H1 (cell line): ENCODE results near the gene UXT. TPM values are rescaled to one million over a fixed set of nuclear protein-coding genes. Genes with fewer than 3 reads are reported as not detected.

Source experiments
- CTCF ChIA-PET: fragments of 300-600 bp; sonication (Branson Sonifier 250); formaldehyde crosslinking; loops from one replicate; lab custom pipeline; 2021; ENCODE audit not compliant: partially characterized antibody; lab: Charles Lee
- POLR2A ChIA-PET: fragments of 300-600 bp; sonication (Branson Sonifier 250); formaldehyde crosslinking; loops from one replicate; lab custom pipeline; 2021; ENCODE audit warnings: inconsistent platforms; ENCODE audit not compliant: partially characterized antibody; lab: Charles Lee
- DNase-seq, 2 experiments: peaks; one replicate each; pipeline versions ENCODE4 v3.0.0 to v3.0.0-alpha.2; 2010 to 2022; ENCODE audit warnings: low spot score in 2 of 2, low read depth in 1 of 2, mixed read lengths in 1 of 2
- FAIRE-seq: peaks from 2 replicates; lab custom pipeline; 2011; peaks lifted over from hg19 to GRCh38; lab: Jason Lieb, UNC
- H2AFZ ChIP-seq: 2 replicates; pipeline ENCODE4 v1.8.1; 2012; ENCODE audit warnings: low read length, inconsistent platforms
- H2AK5ac ChIP-seq: 2 replicates; pipeline ENCODE4 v1.6.1; 2013; ENCODE audit warnings: low read depth, low read length
- H2BK120ac ChIP-seq: replicated peaks from 2 replicates; pipeline ENCODE3; 2013; ENCODE audit warnings: low read depth, low read length, inconsistent platforms
- H2BK12ac ChIP-seq: 2 replicates; pipeline ENCODE4 v1.6.1; 2013; ENCODE audit warnings: low read depth, low read length
- H2BK15ac ChIP-seq: 2 replicates; pipeline ENCODE4 v1.6.1; 2013; ENCODE audit warnings: low read length
- H2BK20ac ChIP-seq: 2 replicates; pipeline ENCODE4 v1.6.1; 2013; ENCODE audit warnings: low read length
- H2BK5ac ChIP-seq: 2 replicates; pipeline ENCODE4 v1.6.1; 2013; ENCODE audit warnings: low read depth, low read length
- H3K14ac ChIP-seq: 2 replicates; pipeline ENCODE4 v1.6.1; 2013; ENCODE audit warnings: inconsistent platforms; ENCODE audit not compliant: insufficient read length
- H3K18ac ChIP-seq: 2 replicates; pipeline ENCODE4 v1.6.1; 2013; ENCODE audit warnings: low read length; ENCODE audit errors: extremely low read depth
- H3K23ac ChIP-seq: 2 replicates; pipeline ENCODE4 v1.6.1; 2013; ENCODE audit warnings: inconsistent platforms; ENCODE audit not compliant: insufficient read length
- H3K23me2 ChIP-seq: 2 replicates; pipeline ENCODE4 v1.6.1; 2013; ENCODE audit warnings: low read depth, low read length
- H3K27ac ChIP-seq: 2 replicates; pipeline ENCODE4 v1.6.1; 2011; ENCODE audit warnings: low read depth, low read length, inconsistent platforms
- H3K27me3 ChIP-seq, 4 experiments: replicated peaks in 1 of 4; 1 replicate in 1 of 4; 2 replicates in 3 of 4; pipeline versions ENCODE4 v1.6.1 to v1.8.1; 2011 to 2013; ENCODE audit warnings: low read length in 3 of 4, mild to moderate bottlenecking in 3 of 4, inconsistent platforms in 2 of 4, mixed read lengths in 2 of 4, moderate library complexity in 1 of 4; ENCODE audit not compliant: control insufficient read depth in 3 of 4, insufficient read depth in 3 of 4; ENCODE audit errors: extremely low read depth in 1 of 4
- H3K36me3 ChIP-seq, 4 experiments: 2 replicates each; pipeline versions ENCODE4 v1.6.1 to v1.8.1; 2011 to 2013; ENCODE audit warnings: mild to moderate bottlenecking in 4 of 4, low read length in 3 of 4, moderate library complexity in 2 of 4, control low read depth in 1 of 4, inconsistent platforms in 1 of 4; ENCODE audit not compliant: insufficient read depth in 4 of 4, control insufficient read depth in 2 of 4
- H3K4ac ChIP-seq: replicated peaks from 2 replicates; pipeline ENCODE3; 2013; ENCODE audit warnings: low read length, low read depth, mixed read lengths, inconsistent platforms; ENCODE audit not compliant: insufficient read length
- H3K4me1 ChIP-seq, 4 experiments: replicated peaks in 1 of 4; 1 replicate in 1 of 4; 2 replicates in 3 of 4; pipeline versions ENCODE4 v1.6.1 to v1.8.1; 2011 to 2013; ENCODE audit warnings: low read length in 3 of 4, inconsistent platforms in 2 of 4, mixed read lengths in 1 of 4; ENCODE audit not compliant: insufficient read depth in 4 of 4, control insufficient read depth in 3 of 4
- H3K4me2 ChIP-seq, 2 experiments: 2 replicates each; pipeline versions ENCODE4 v1.6.1 to v1.8.1; 2011 to 2013; ENCODE audit warnings: low read depth in 2 of 2, low read length in 2 of 2, control low read depth in 1 of 2, inconsistent platforms in 1 of 2, mild to moderate bottlenecking in 1 of 2; ENCODE audit not compliant: insufficient read depth in 1 of 2
- H3K4me3 ChIP-seq, 4 experiments: fragments of 200-600, 300-600 bp in 1 of 4; sonication (generic), shearing (Covaris generic), sonication (Bioruptor Twin) in 1 of 4; 2 replicates each; pipeline versions ENCODE4 v1.5.1 to v1.8.1; 2011 to 2016; ENCODE audit warnings: low read length in 4 of 4, low read depth in 3 of 4, control low read depth in 2 of 4, inconsistent platforms in 2 of 4, mild to moderate bottlenecking in 2 of 4, mixed read lengths in 1 of 4, moderate library complexity in 1 of 4; ENCODE audit not compliant: insufficient read depth in 2 of 4; ENCODE audit errors: extremely low read depth in 1 of 4
- H3K56ac ChIP-seq: replicated peaks from 2 replicates; pipeline ENCODE3; 2013; ENCODE audit warnings: low read depth, mild to moderate bottlenecking, mixed read lengths, low read length, inconsistent platforms; ENCODE audit not compliant: insufficient read length
- H3K79me1 ChIP-seq: 2 replicates; pipeline ENCODE4 v1.6.1; 2013; ENCODE audit warnings: low read depth, low read length, control low read depth
- H3K79me2 ChIP-seq, 2 experiments: 2 replicates each; pipeline versions ENCODE4 v1.6.1 to v1.8.1; 2012 to 2013; ENCODE audit warnings: low read length in 2 of 2, mild to moderate bottlenecking in 2 of 2, inconsistent platforms in 1 of 2; ENCODE audit not compliant: insufficient read depth in 2 of 2, control insufficient read depth in 1 of 2
- H3K9ac ChIP-seq, 4 experiments: replicated peaks in 1 of 4; 1 replicate in 1 of 4; 2 replicates in 3 of 4; pipeline versions ENCODE4 v1.6.1 to v1.8.1; 2011 to 2013; ENCODE audit warnings: low read depth in 3 of 4, low read length in 3 of 4, control low read depth in 2 of 4, mild to moderate bottlenecking in 2 of 4, moderate library complexity in 2 of 4, inconsistent platforms in 1 of 4; ENCODE audit errors: extremely low read depth in 1 of 4
- H3K9me3 ChIP-seq, 2 experiments: 2 replicates each; pipeline versions ENCODE4 v1.6.1 to v1.8.1; 2012 to 2013; ENCODE audit warnings: mild to moderate bottlenecking in 2 of 2, moderate library complexity in 2 of 2, control low read depth in 1 of 2, inconsistent platforms in 1 of 2, low read depth in 1 of 2, low read length in 1 of 2, mixed read lengths in 1 of 2; ENCODE audit not compliant: insufficient read depth in 2 of 2
- H4K20me1 ChIP-seq, 2 experiments: replicated peaks in 1 of 2; 2 replicates each; pipeline versions ENCODE3 to v1.8.1; 2011 to 2013; ENCODE audit warnings: inconsistent platforms in 2 of 2, low read length in 2 of 2, mild to moderate bottlenecking in 1 of 2; ENCODE audit not compliant: insufficient read depth in 2 of 2, control insufficient read depth in 1 of 2
- H4K5ac ChIP-seq: 2 replicates; pipeline ENCODE4 v1.6.1; 2013; ENCODE audit warnings: low read length, low read depth, mixed read lengths, inconsistent platforms; ENCODE audit not compliant: insufficient read length
- H4K8ac ChIP-seq: 2 replicates; pipeline ENCODE4 v1.8.0; 2013; ENCODE audit warnings: mild to moderate bottlenecking, moderate library complexity, low read length, inconsistent platforms; ENCODE audit not compliant: insufficient read depth; ENCODE audit errors: extremely low read depth
- H4K91ac ChIP-seq: replicated peaks from 2 replicates; pipeline ENCODE3; 2013; ENCODE audit warnings: low read length, mixed read lengths, inconsistent platforms; ENCODE audit not compliant: insufficient read length
- ATF2 ChIP-seq: IDR thresholded peaks from 2 replicates; pipeline ENCODE4 v1.6.1; 2012; ENCODE audit warnings: low read length, inconsistent platforms
- ATF3 ChIP-seq: IDR thresholded peaks from 2 replicates; pipeline ENCODE4 v1.6.1; 2011; ENCODE audit warnings: low read depth, mild to moderate bottlenecking, low read length; ENCODE audit not compliant: insufficient read depth
- CBX5 ChIP-seq: fragments of 300-800, 300-1000 bp; sonication (generic); IDR thresholded peaks from 2 replicates; pipeline ENCODE4 v1.7.1; 2016; ENCODE audit warnings: antibody characterized with exemption, low read length, low read depth
- CEBPB ChIP-seq: IDR thresholded peaks from 2 replicates; pipeline ENCODE4 v1.6.1; 2012; ENCODE audit warnings: low read depth, low read length
- POLR2A ChIP-seq, 2 experiments: IDR thresholded peaks; 1 replicate in 1 of 2; 2 replicates in 1 of 2; pipeline ENCODE4 v1.6.1; 2011; ENCODE audit warnings: low read depth in 2 of 2, low read length in 2 of 2, mild to moderate bottlenecking in 2 of 2; ENCODE audit errors: control extremely low read depth in 1 of 2
- POU5F1 ChIP-seq: IDR thresholded peaks from 2 replicates; pipeline ENCODE4 v1.6.1; 2011; ENCODE audit warnings: low read depth, mild to moderate bottlenecking, low read length, moderate library complexity
- RBBP5 ChIP-seq: IDR thresholded peaks from 2 replicates; pipeline ENCODE4 v1.7.1; 2012; ENCODE audit warnings: low read depth, mild to moderate bottlenecking, inconsistent platforms, low read length, moderate library complexity, borderline replicate concordance
- RXRA ChIP-seq: IDR thresholded peaks from 2 replicates; pipeline ENCODE4 v1.6.1; 2011; ENCODE audit warnings: low read depth, mild to moderate bottlenecking, low read length, moderate library complexity; ENCODE audit not compliant: insufficient read depth
- SAP30 ChIP-seq: fragments of 300-600 bp; sonication (generic); IDR thresholded peaks from 2 replicates; pipeline ENCODE4 v1.7.1; 2012; ENCODE audit warnings: low read length, moderate library complexity, mild to moderate bottlenecking, inconsistent platforms; ENCODE audit not compliant: insufficient read depth, insufficient replicate concordance
- SP1 ChIP-seq: IDR thresholded peaks from 2 replicates; pipeline ENCODE4 v1.6.1; 2011; ENCODE audit warnings: low read depth, low read length
- SUZ12 ChIP-seq: fragments of 200-600 bp; sonication (generic); IDR thresholded peaks from 2 replicates; pipeline ENCODE4 v1.6.1; 2012; ENCODE audit warnings: mild to moderate bottlenecking, inconsistent platforms, low read length, moderate library complexity, mixed read lengths
- WGBS, 2 experiments: shearing (Covaris generic) in 1 of 2; methylation state at CpG; one replicate each; pipeline versions ENCODE4 v1.1.6 to v1.1.7; 2013 to 2015; ENCODE audit warnings: low lambda C conversion rate in 2 of 2, mixed read lengths in 2 of 2, inconsistent platforms in 1 of 2, low coverage in 1 of 2, missing lambda C conversion rate in 1 of 2; ENCODE audit not compliant: insufficient replicate concordance in 2 of 2, insufficient coverage in 1 of 2, insufficient read length in 1 of 2; ENCODE audit errors: extremely low coverage in 1 of 2, missing lambda C conversion rate in 1 of 2; 5-methylcytosine and 5-hydroxymethylcytosine counted together
- polyA plus RNA-seq, 7 experiments: library from polyadenylated mRNA; depleted of rRNA in 3 of 7; stranded (reverse) in 5 of 7; unstranded in 2 of 7; fragments of >200 nt in 5 of 7; fragments of 200-250 nt in 2 of 7; gene quantifications; 1 replicate in 5 of 7; 2 replicates in 1 of 7; 4 replicates in 1 of 7; pipeline versions ENCODE4 v1.2.1 to v1.2.3, GENCODE V29; 2011 to 2013; ENCODE audit warnings: missing spikeins in 2 of 7, mixed read lengths in 2 of 7
- total RNA-seq: library from RNA; stranded (reverse); fragmentation: NEBNext Ultra II Directional; extraction: Animal tissue kit (Norgen Biotek cat#: 25700); gene quantifications from 2 replicates; pipeline ENCODE4 v1.2.1, GENCODE V29; 2021

The UXT gene
- total and polyA plus RNA-seq, 2 of the 8 experiments (the other 6 are each of a cell fraction or from before 2014, with no cell fraction given) = 69.4 to 116 TPM

- Histone ChIP-seq H3K36me3 (no peaks in the 10 kb centered on the region), H3K9me3 (no peaks in the 10 kb centered on the region), H3K4me3 (no peak overlapping the region), H2BK12ac (no peak overlapping the region), H3K27ac (no peak overlapping the region), H3K56ac (no peak overlapping the region), H3K4me2 (no peak overlapping the region), H3K4me1 (no peaks in the 10 kb centered on the region), H3K27me3 (no peaks in the 10 kb centered on the region), H3K23ac (no peak overlapping the region), H4K20me1 (no peaks in the 10 kb centered on the region), H4K8ac (no peak overlapping the region), H3K9ac (no peak overlapping the region), H2BK5ac (no peak overlapping the region), H3K23me2 (no peaks in the 10 kb centered on the region), H3K4ac (no peak overlapping the region), H3K18ac (no peak overlapping the region), H3K79me2 (no peaks in the 10 kb centered on the region), H3K79me1 (no peaks in the 10 kb centered on the region), H2BK120ac (no peak overlapping the region), H3K14ac (no peak overlapping the region), H2BK20ac (no peak overlapping the region), H4K5ac (no peak overlapping the region), H2AK5ac (no peak overlapping the region), H2AFZ (no peak overlapping the region), H4K91ac (no peak overlapping the region), H2BK15ac (no peak overlapping the region)
- CTCF ChIA-PET = interaction anchor here (1.5 kb wide), 1 partner anchor 62 kb away, joined by 4 read pairs; no protein-coding TSS in a partner anchor
- TF ChIP-seq RBBP5 = no peak
- TF ChIP-seq CBX5 = no peak
- no peak for TF ChIP-seq POLR2A (IDR thresholded peaks at IDR 0.05; ENCODE audit: control extremely low read depth in 1 of 2, low read depth in 2 of 2, low read length in 2 of 2)
- no peak for TF ChIP-seq CEBPB
- TF ChIP-seq SP1 = no peak
- no peak for TF ChIP-seq ATF3
- no peak for TF ChIP-seq POU5F1
- no peak for TF ChIP-seq ATF2
- TF ChIP-seq RXRA = no peak
- TF ChIP-seq SAP30 = no peak
- no peak for TF ChIP-seq SUZ12
- DNase-seq (no peak), FAIRE-seq (no peak)
- WGBS, 2 experiments = 68% methylated on average over 3 of the region's 3 CpGs; no CpG with 5 or more reads in 1 of the 2 experiments
- POLR2A ChIA-PET = no interaction called here
Observed at GRCh38 chrX:47706575-47706974, 47.6 kb upstream of the UXT start.
